IPS-15b (cell line): ENCODE results near the gene ADTRP.

ENCODE experiments used
- H3K27me3 ChIP-seq: one replicate; pipeline ENCODE4 v1.6.1; 2013; ENCODE audit warnings: low read length; ENCODE audit not compliant: control insufficient read depth, insufficient read depth
- H3K36me3 ChIP-seq: one replicate; pipeline ENCODE4 v1.6.1; 2013; ENCODE audit warnings: low read length; ENCODE audit not compliant: control insufficient read depth, insufficient read depth
- H3K4me1 ChIP-seq: one replicate; pipeline ENCODE4 v1.6.1; 2013; ENCODE audit warnings: mild to moderate bottlenecking, low read length; ENCODE audit not compliant: control insufficient read depth, insufficient read depth
- H3K4me3 ChIP-seq: one replicate; pipeline ENCODE4 v1.5.1; 2013; ENCODE audit warnings: low read depth, low read length
- H3K9ac ChIP-seq: one replicate; pipeline ENCODE4 v1.6.1; 2013; ENCODE audit warnings: low read depth, mild to moderate bottlenecking, low read length
- H3K9me3 ChIP-seq: one replicate; pipeline ENCODE4 v1.6.1; 2013; ENCODE audit warnings: mild to moderate bottlenecking, low read length; ENCODE audit not compliant: control insufficient read depth, insufficient read depth

ADTRP gene

DNA sequence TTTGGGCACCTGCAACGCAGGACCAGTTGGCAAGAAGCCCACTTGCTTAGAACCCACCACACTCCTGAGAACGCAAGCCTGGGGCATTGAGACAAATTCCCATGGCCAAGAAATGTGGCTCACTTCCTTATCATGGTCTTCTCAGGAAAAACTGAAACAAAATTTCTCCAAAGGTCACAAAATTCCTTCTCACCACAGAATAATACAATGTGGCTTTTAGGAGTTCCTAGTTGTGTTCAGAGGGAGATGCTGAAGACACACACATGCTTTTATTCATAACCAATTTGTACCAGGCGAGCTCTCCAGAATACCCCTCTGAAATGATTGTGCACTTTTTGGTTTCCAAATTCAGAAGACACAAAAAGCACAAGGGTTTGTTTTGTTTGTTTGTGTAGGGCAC, 31.6 kb downstream of the ADTRP start:
- no peaks in the 10 kb centered on the region for H3K4me1 ChIP-seq
- H3K27me3 ChIP-seq: no peaks in the 10 kb centered on the region
- no peaks in the 10 kb centered on the region for H3K36me3 ChIP-seq
- H3K9me3 ChIP-seq: no peaks in the 10 kb centered on the region
- no peak overlapping the region for H3K4me3 ChIP-seq
- H3K9ac ChIP-seq: no peak overlapping the region

DNA sequence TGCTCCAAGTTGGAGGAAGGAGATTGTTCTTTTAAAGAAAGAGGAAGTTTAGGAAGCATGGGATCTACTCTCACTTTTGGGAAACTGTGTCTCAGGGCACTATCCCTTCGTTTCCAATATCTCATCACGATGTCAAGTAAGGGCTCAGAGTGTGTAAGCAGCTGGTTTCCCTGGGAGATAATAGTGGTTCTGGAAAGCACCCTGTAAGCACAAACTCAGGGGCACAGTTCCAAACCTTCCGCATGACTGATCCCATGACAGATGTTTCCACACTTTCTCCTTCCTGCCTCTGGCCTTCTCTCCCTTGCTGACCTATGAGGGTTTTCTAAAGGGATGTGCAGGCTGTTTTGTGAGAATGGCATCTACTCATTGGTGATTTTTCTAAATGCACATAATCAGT, 33.9 kb downstream of the ADTRP start:
- Histone ChIP-seq H3K4me1 (no peaks in the 10 kb centered on the region), H3K4me3 (no peak overlapping the region), H3K36me3 (no peaks in the 10 kb centered on the region), H3K27me3 (no peaks in the 10 kb centered on the region), H3K9me3 (no peaks in the 10 kb centered on the region), H3K9ac (no peak overlapping the region)

GRCh38 chr6:11744101-11744500, 34.5 kb downstream of the ADTRP start:
- Histone ChIP-seq H3K9ac (no peak overlapping the region), H3K9me3 (no peaks in the 10 kb centered on the region), H3K4me3 (no peak overlapping the region), H3K27me3 (no peaks in the 10 kb centered on the region), H3K36me3 (no peaks in the 10 kb centered on the region), H3K4me1 (no peaks in the 10 kb centered on the region)

DNA sequence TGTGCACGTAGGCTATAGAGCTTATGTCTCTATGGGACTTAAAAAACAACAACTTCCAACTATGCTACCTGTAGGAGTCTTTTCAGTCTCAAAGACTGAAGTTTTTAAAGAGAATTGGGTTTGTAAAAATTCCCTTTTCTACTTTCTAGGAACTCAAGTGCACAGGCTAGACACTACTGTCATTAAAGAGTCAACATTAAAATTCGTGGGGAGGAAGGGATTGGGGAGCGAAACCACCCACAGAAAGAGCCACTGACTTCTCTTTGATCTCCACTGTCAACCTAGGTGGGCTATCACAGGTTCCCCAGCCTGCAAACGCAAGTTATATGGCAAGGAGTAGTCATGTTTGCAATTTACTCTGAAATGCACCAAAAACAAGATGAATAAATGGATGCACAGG, 37.7 kb downstream of the ADTRP start:
- Histone ChIP-seq H3K4me3 (no peak overlapping the region), H3K9me3 (no peaks in the 10 kb centered on the region), H3K36me3 (no peaks in the 10 kb centered on the region), H3K9ac (no peak overlapping the region), H3K4me1 (no peaks in the 10 kb centered on the region), H3K27me3 (no peaks in the 10 kb centered on the region)

DNA sequence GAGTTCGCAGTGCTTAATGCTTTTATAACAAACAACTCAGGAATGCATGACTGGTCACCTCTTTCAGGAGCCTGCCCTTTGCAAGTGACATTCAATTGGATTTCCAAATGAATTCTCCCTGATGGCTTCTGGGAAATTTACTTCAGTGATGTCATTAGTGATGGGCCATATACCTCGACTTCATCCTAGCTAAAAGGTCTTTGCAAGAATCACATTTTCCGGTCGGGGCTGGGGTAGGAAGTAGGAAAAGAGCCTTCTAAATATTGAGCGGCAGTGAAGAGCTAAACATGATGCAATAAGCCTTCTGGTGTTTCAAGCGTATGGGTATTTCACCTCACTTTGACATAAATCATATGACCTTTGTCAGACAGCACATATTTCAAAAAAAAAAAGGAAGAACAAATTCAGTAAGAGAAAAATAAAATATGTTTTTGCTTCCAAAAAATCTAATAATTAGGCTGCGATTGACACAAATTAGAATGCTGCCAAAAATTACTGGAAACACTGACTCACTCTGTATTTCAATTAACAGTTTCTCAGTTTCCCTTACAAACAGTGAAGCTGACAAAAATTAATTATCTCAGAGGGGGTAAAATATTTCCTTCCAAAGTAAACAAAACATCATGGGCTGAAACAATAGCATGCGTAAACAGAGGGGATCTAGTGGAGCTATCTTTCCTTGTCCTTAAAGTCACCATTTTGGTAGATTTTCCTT, 39.8 kb downstream of the ADTRP start:
- H3K4me3 ChIP-seq: no peak overlapping the region
- H3K27me3 ChIP-seq: no peaks in the 10 kb centered on the region
- no peak overlapping the region for H3K9ac ChIP-seq
- no peaks in the 10 kb centered on the region for H3K36me3 ChIP-seq
- no peaks in the 10 kb centered on the region for H3K4me1 ChIP-seq
- no peaks in the 10 kb centered on the region for H3K9me3 ChIP-seq

GRCh38 chr6:11738234-11738633, 40.4 kb downstream of the ADTRP start:
- H3K4me3 ChIP-seq: no peak overlapping the region
- H3K4me1 ChIP-seq: no peaks in the 10 kb centered on the region
- no peak overlapping the region for H3K9ac ChIP-seq
- no peaks in the 10 kb centered on the region for H3K36me3 ChIP-seq
- H3K27me3 ChIP-seq: no peaks in the 10 kb centered on the region
- H3K9me3 ChIP-seq: no peaks in the 10 kb centered on the region

DNA sequence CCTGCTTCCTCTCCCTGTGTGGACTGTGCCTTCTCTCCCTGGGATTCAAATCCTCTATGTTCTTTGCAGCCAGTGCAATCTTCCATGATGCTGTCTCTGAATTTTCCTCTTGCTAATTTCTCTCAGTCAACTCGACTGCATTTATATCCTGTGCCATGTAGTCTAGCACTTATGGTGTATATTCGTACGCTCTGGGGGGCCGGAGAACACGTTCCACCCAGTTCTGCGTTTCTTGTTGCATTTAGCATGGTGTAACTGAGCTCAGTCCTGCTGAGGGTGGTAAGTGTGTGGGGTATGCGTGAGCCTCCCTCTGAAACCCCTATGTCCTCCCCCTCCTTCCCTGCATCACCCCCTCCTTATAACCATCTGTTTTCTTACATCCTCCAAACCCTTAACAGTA, 42.0 kb downstream of the ADTRP start:
- Histone ChIP-seq H3K27me3 (no peaks in the 10 kb centered on the region), H3K4me1 (no peaks in the 10 kb centered on the region), H3K4me3 (no peak overlapping the region), H3K36me3 (no peaks in the 10 kb centered on the region), H3K9ac (no peak overlapping the region), H3K9me3 (no peaks in the 10 kb centered on the region)

DNA sequence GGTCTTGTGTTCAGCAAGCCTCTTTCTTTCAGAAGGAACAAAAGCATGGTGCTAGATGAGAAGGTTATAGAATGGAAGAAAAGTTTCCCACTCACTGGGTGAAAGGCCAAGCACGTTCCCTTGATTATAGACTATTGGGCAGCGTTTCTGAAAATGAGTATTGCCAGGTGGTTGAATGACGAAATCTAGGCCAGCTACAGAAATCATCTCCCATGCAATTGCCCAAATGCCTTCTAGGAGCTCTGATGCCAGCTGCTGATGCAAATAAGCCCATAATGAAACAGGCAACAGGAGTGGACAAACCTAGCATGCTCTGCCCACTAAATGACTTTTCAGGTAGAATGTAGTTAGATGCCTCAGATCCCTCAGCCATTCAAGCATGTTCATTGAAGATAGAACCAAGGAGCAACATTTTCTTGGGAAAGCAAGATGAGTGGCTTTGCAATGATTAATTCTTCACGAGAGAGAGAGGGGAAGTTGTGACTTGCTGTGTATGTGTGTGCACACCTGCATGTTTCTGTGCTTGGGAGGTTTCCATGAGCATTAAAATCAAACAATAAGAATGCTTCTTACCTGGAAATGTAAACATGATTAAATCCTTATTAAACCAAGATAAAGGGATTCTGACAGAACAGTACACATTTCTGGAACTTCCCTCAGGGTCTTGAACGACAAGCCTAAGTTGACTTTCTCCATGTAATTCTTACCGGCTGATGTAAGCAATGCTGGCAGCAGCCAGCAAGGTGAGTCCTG, 43.6 kb downstream of the ADTRP start:
- Histone ChIP-seq H3K27me3 (no peaks in the 10 kb centered on the region), H3K4me1 (no peaks in the 10 kb centered on the region), H3K36me3 (no peaks in the 10 kb centered on the region), H3K4me3 (no peak overlapping the region), H3K9ac (no peak overlapping the region), H3K9me3 (no peaks in the 10 kb centered on the region)

- Histone ChIP-seq H3K9me3 (no peaks in the 10 kb centered on the region), H3K36me3 (no peaks in the 10 kb centered on the region), H3K27me3 (no peaks in the 10 kb centered on the region), H3K4me3 (no peak overlapping the region), H3K9ac (no peak overlapping the region), H3K4me1 (no peaks in the 10 kb centered on the region)
These were observed 46.5 kb downstream of the ADTRP start for GRCh38 chr6:11732036-11732631.

DNA sequence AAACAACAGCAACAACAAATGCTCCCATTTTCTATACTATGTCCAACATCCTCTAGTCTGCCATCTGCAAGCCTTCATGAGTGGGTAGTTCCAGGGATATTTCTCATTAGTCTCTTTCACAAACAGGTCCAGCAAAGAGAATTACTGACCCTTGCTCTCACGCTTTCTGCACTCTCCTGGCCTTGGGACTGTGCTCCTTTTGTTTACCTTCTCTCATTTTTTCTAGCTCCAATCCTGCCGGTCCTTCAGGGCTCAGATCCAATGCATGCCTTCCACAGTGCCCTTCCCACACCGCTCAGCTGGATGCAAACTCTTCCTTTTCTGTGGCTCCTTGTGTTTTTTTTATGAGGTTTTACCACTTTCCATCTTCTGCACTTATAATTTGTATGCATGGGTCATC, 47.2 kb downstream of the ADTRP start:
- Histone ChIP-seq H3K9ac (no peak overlapping the region), H3K4me1 (no peaks in the 10 kb centered on the region)

GRCh38 chr6:11730641-11731040, 48.0 kb downstream of the ADTRP start:
- H3K4me3 ChIP-seq: no peak overlapping the region
- no peaks in the 10 kb centered on the region for H3K4me1 ChIP-seq
- H3K27me3 ChIP-seq: no peaks in the 10 kb centered on the region
- no peak overlapping the region for H3K9ac ChIP-seq
- H3K9me3 ChIP-seq: no peaks in the 10 kb centered on the region
- H3K36me3 ChIP-seq: no peaks in the 10 kb centered on the region

More for the DNA sequence above, 47.2 kb downstream of the ADTRP start:
- Histone ChIP-seq H3K27me3 (no peaks in the 10 kb centered on the region), H3K4me3 (no peak overlapping the region), H3K36me3 (no peaks in the 10 kb centered on the region), H3K9me3 (no peaks in the 10 kb centered on the region)

GRCh38 chr6:11729076-11729475, 49.5 kb downstream of the ADTRP start:
- Histone ChIP-seq H3K27me3 (no peaks in the 10 kb centered on the region), H3K4me1 (no peaks in the 10 kb centered on the region), H3K4me3 (no peak overlapping the region), H3K9me3 (no peaks in the 10 kb centered on the region), H3K36me3 (no peaks in the 10 kb centered on the region), H3K9ac (no peak overlapping the region)
